ENCODE measurements around the gene CCDC71.

Gene CCDC71

DNA sequence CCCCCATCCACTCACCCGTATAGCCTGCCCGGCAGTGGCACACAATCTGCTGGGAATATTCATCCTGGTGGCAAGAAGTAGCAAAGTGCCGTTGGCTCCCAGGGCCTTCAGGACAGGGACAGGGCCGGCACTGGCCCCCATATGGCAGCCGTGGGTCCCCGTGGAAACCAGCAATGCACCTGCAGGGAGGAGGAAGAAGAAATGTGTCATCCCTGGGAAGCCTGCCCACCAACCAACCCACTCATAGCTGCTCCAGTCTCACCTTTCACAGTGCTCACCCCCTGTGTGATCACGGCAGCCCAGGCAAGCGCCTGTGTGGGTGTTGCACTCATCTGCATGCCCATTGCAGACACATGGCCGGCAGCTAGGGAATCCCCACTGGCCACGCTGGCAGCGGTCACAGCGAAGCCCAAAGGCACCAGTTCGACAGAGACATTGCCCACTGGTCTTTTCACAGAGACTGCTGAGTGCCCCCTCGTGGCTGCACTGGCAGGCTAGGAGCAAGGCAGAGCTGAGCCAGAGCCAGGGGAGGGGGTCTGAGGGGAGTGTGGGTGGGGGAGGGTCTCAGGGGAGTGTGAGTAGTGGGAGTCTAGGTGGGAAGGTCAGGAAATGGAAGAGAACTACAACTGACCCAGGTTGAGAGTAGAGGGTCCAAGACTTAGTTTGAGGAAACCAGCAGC lies 41.0 kb downstream of the CCDC71 start:
- no peak overlapping the region for H2BK15ac ChIP-seq (ENCODE audit: low read depth, poor library complexity, severe bottlenecking)
- H3K79me1 ChIP-seq (replicated peaks; ENCODE audit: low read length, poor library complexity, severe bottlenecking), result peaks cover 46% of the 10 kb centered on the region
- no peak overlapping the region for H3K14ac ChIP-seq (ENCODE audit: low read length in 2 of 2)
- no peak overlapping the region for H3K4me2 ChIP-seq (ENCODE audit: low read length, poor library complexity, severe bottlenecking)
- no peak overlapping the region for H2AK5ac ChIP-seq (ENCODE audit: low read length, severe bottlenecking)
- H3K23ac ChIP-seq (ENCODE audit: low read length in 2 of 2), result no peak overlapping the region
- no peak overlapping the region for H3K9ac ChIP-seq (ENCODE audit: low read length)
- peaks cover 14% of the 10 kb centered on the region for H3K4me1 ChIP-seq (ENCODE audit: control insufficient read depth, insufficient read depth, low read depth, low read length)
- no peak overlapping the region for H2BK5ac ChIP-seq (ENCODE audit: low read depth, low read length, poor library complexity, severe bottlenecking)
- DNase-seq, result no peak
- WGBS, result 91% methylated on average over 12 of the region's 14 CpGs
- no peaks in the 10 kb centered on the region for H3K27me3 ChIP-seq (ENCODE audit: control insufficient read depth in 1 of 2, insufficient read depth in 1 of 2, low read length in 2 of 2)
- no peak overlapping the region for H2AFZ ChIP-seq (ENCODE audit: low read depth, low read length)
- no peak overlapping the region for H3K27ac ChIP-seq (ENCODE audit: low read length, poor library complexity, severe bottlenecking)
- H3K36me3 ChIP-seq (ENCODE audit: control insufficient read depth in 1 of 2, insufficient read depth in 2 of 2, low read depth in 1 of 2, low read length in 2 of 2), result peaks cover 86 to 89% of the 10 kb centered on the region in 2 experiments
- no peak overlapping the region for H2BK120ac ChIP-seq (ENCODE audit: low read depth, low read length)
- no peak overlapping the region for H4K91ac ChIP-seq (ENCODE audit: low read length)
- H2BK12ac ChIP-seq (ENCODE audit: low read length in 2 of 2), result no peak overlapping the region
- H3K4me3 ChIP-seq (ENCODE audit: insufficient read depth in 1 of 2, low read depth in 1 of 2, low read length in 2 of 2), result no peak overlapping the region
- H3K18ac ChIP-seq (ENCODE audit: low read depth in 1 of 2, low read length in 2 of 2), result no peak overlapping the region
- H3K4ac ChIP-seq (ENCODE audit: low read depth in 1 of 2, low read length in 2 of 2), result no peak overlapping the region
- no peak overlapping the region for H4K8ac ChIP-seq (ENCODE audit: low read length)
- no peaks in the 10 kb centered on the region for H3K9me3 ChIP-seq (ENCODE audit: control insufficient read depth, low read length)

GRCh38 chr3:49124203-49124602 lies 41.9 kb downstream of the CCDC71 start:
- Histone ChIP-seq H2BK15ac (ENCODE audit: low read depth, poor library complexity, severe bottlenecking) (no peak overlapping the region), H3K18ac (ENCODE audit: low read depth in 1 of 2, low read length in 2 of 2) (no peak overlapping the region), H3K23ac (ENCODE audit: low read length in 2 of 2) (no peak overlapping the region), H4K91ac (ENCODE audit: low read length) (no peak overlapping the region), H3K9me3 (ENCODE audit: control insufficient read depth, low read length) (no peaks in the 10 kb centered on the region), H3K4ac (ENCODE audit: low read depth in 1 of 2, low read length in 2 of 2) (no peak overlapping the region), H3K4me2 (ENCODE audit: low read length, poor library complexity, severe bottlenecking) (no peak overlapping the region), H2BK12ac (ENCODE audit: low read length in 2 of 2) (no peak overlapping the region), H4K8ac (ENCODE audit: low read length) (no peak overlapping the region), H2BK5ac (ENCODE audit: low read depth, low read length, poor library complexity, severe bottlenecking) (no peak overlapping the region), H3K79me1 (replicated peaks; ENCODE audit: low read length, poor library complexity, severe bottlenecking) (peaks cover 37% of the 10 kb centered on the region), H3K36me3 (ENCODE audit: control insufficient read depth in 1 of 2, insufficient read depth in 2 of 2, low read depth in 1 of 2, low read length in 2 of 2) (peaks cover 76 to 80% of the 10 kb centered on the region in 2 experiments), H3K27ac (ENCODE audit: low read length, poor library complexity, severe bottlenecking) (no peak overlapping the region), H3K4me3 (ENCODE audit: insufficient read depth in 1 of 2, low read depth in 1 of 2, low read length in 2 of 2) (no peak overlapping the region), H2AFZ (ENCODE audit: low read depth, low read length) (no peak overlapping the region), H3K4me1 (ENCODE audit: control insufficient read depth, insufficient read depth, low read depth, low read length) (peaks cover 15% of the 10 kb centered on the region), H2AK5ac (ENCODE audit: low read length, severe bottlenecking) (no peak overlapping the region), H3K9ac (ENCODE audit: low read length) (no peak overlapping the region), H3K14ac (ENCODE audit: low read length in 2 of 2) (no peak overlapping the region), H2BK120ac (ENCODE audit: low read depth, low read length) (no peak overlapping the region), H3K27me3 (ENCODE audit: control insufficient read depth in 1 of 2, insufficient read depth in 1 of 2, low read length in 2 of 2) (no peaks in the 10 kb centered on the region)
- DNase-seq, result no peak
- WGBS, result 98% methylated on average over 7 of the region's 7 CpGs

- H3K9me3 ChIP-seq (ENCODE audit: control insufficient read depth, low read length), result no peaks in the 10 kb centered on the region
- no peak overlapping the region for H3K18ac ChIP-seq (ENCODE audit: low read depth in 1 of 2, low read length in 2 of 2)
- H3K14ac ChIP-seq (ENCODE audit: low read length in 2 of 2), result no peak overlapping the region
- H4K91ac ChIP-seq (ENCODE audit: low read length), result no peak overlapping the region
- WGBS, result 98% methylated on average over 17 of the region's 17 CpGs
- H2BK12ac ChIP-seq (ENCODE audit: low read length in 2 of 2), result no peak overlapping the region
- H3K79me1 ChIP-seq (replicated peaks; ENCODE audit: low read length, poor library complexity, severe bottlenecking), result peaks cover 35% of the 10 kb centered on the region
- no peak overlapping the region for H2AFZ ChIP-seq (ENCODE audit: low read depth, low read length)
- H3K36me3 ChIP-seq (ENCODE audit: control insufficient read depth in 1 of 2, insufficient read depth in 2 of 2, low read depth in 1 of 2, low read length in 2 of 2), result peaks cover 74 to 77% of the 10 kb centered on the region in 2 experiments
- H3K23ac ChIP-seq (ENCODE audit: low read length in 2 of 2), result no peak overlapping the region
- H3K4me3 ChIP-seq (ENCODE audit: insufficient read depth in 1 of 2, low read depth in 1 of 2, low read length in 2 of 2), result no peak overlapping the region
- no peak for DNase-seq
- no peaks in the 10 kb centered on the region for H3K27me3 ChIP-seq (ENCODE audit: control insufficient read depth in 1 of 2, insufficient read depth in 1 of 2, low read length in 2 of 2)
- H4K8ac ChIP-seq (ENCODE audit: low read length), result no peak overlapping the region
- H2BK120ac ChIP-seq (ENCODE audit: low read depth, low read length), result no peak overlapping the region
- no peak overlapping the region for H3K9ac ChIP-seq (ENCODE audit: low read length)
- no peak overlapping the region for H2AK5ac ChIP-seq (ENCODE audit: low read length, severe bottlenecking)
- no peak overlapping the region for H2BK5ac ChIP-seq (ENCODE audit: low read depth, low read length, poor library complexity, severe bottlenecking)
- no peak overlapping the region for H3K4me2 ChIP-seq (ENCODE audit: low read length, poor library complexity, severe bottlenecking)
- no peak overlapping the region for H3K4ac ChIP-seq (ENCODE audit: low read depth in 1 of 2, low read length in 2 of 2)
- H3K27ac ChIP-seq (ENCODE audit: low read length, poor library complexity, severe bottlenecking), result no peak overlapping the region
- H2BK15ac ChIP-seq (ENCODE audit: low read depth, poor library complexity, severe bottlenecking), result no peak overlapping the region
- H3K4me1 ChIP-seq (ENCODE audit: control insufficient read depth, insufficient read depth, low read depth, low read length), result peaks cover 14% of the 10 kb centered on the region
Measured at GRCh38 chr3:49123687-49124086, 42.4 kb downstream of the CCDC71 start.

DNA sequence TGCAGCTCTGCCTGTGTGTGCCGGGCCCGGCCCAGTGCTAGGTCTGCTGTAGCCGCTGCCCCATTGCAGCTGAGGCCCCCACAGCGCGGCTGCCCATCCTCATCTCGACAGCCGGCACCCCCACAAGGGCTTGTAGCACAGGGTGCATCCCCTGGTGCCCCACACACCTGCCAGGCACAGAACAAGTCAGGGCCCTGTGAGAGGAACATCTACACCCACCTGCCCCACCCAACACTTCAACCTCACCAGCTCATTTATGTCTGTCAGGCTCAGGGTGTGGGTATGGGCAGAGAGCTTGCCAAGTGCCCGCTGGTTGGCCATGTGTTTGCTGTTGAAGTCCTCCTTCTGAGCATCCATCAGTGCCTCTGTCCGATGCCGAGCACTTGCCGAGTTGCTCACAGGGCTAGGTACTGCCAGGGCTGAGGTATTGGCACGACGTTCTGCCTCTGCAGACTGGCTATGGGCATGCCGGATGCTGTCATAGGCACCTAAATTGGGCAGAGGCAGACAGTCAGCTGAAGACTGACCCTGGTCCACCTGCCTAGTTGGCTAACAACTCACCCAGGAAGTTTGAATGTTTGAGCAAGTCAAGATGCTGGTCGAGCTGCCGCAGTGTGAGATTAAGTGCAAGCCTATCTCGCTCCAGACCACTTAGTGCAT lies 43.1 kb downstream of the CCDC71 start:
- Histone ChIP-seq H3K4ac (ENCODE audit: low read depth in 1 of 2, low read length in 2 of 2) (no peak overlapping the region), H2BK15ac (ENCODE audit: low read depth, poor library complexity, severe bottlenecking) (no peak overlapping the region), H3K27me3 (ENCODE audit: control insufficient read depth in 1 of 2, insufficient read depth in 1 of 2, low read length in 2 of 2) (no peaks in the 10 kb centered on the region), H3K9me3 (ENCODE audit: control insufficient read depth, low read length) (no peaks in the 10 kb centered on the region), H3K36me3 (ENCODE audit: control insufficient read depth in 1 of 2, insufficient read depth in 2 of 2, low read depth in 1 of 2, low read length in 2 of 2) (peaks cover 73 to 75% of the 10 kb centered on the region in 2 experiments), H3K4me1 (ENCODE audit: control insufficient read depth, insufficient read depth, low read depth, low read length) (peaks cover 14% of the 10 kb centered on the region), H2AFZ (ENCODE audit: low read depth, low read length) (no peak overlapping the region), H2BK12ac (ENCODE audit: low read length in 2 of 2) (no peak overlapping the region), H2BK5ac (ENCODE audit: low read depth, low read length, poor library complexity, severe bottlenecking) (no peak overlapping the region), H3K79me1 (replicated peaks; ENCODE audit: low read length, poor library complexity, severe bottlenecking) (peaks cover 31% of the 10 kb centered on the region), H2BK120ac (ENCODE audit: low read depth, low read length) (no peak overlapping the region), H3K9ac (ENCODE audit: low read length) (no peak overlapping the region), H3K23ac (ENCODE audit: low read length in 2 of 2) (no peak overlapping the region), H3K18ac (ENCODE audit: low read depth in 1 of 2, low read length in 2 of 2) (no peak overlapping the region), H3K4me3 (ENCODE audit: insufficient read depth in 1 of 2, low read depth in 1 of 2, low read length in 2 of 2) (no peak overlapping the region), H3K14ac (ENCODE audit: low read length in 2 of 2) (no peak overlapping the region), H3K4me2 (ENCODE audit: low read length, poor library complexity, severe bottlenecking) (no peak overlapping the region), H4K91ac (ENCODE audit: low read length) (no peak overlapping the region), H3K27ac (ENCODE audit: low read length, poor library complexity, severe bottlenecking) (no peak overlapping the region), H2AK5ac (ENCODE audit: low read length, severe bottlenecking) (no peak overlapping the region), H4K8ac (ENCODE audit: low read length) (no peak overlapping the region)
- DNase-seq, result no peak
- 98% methylated on average over 15 of the region's 17 CpGs for WGBS

All from mesenchymal stem cell (in vitro differentiated cells and primary cell).